Epithelial cell of proximal tubule (primary cell): ENCODE results near the gene TMEM140. TPM values are rescaled to one million over a fixed set of nuclear protein-coding genes. Genes with fewer than 3 reads are reported as not detected.

Source experiments
- DNase-seq: peaks from one replicate; pipeline ENCODE4 v3.0.0-alpha.2; 2011; ENCODE audit warnings: low read depth
- H3K4me3 ChIP-seq: 2 replicates; pipeline ENCODE4 v1.5.1; 2011; ENCODE audit warnings: low read depth, mild to moderate bottlenecking, low read length
- CTCF ChIP-seq: conservative IDR thresholded peaks from 2 replicates; pipeline ENCODE4 v1.5.1; 2012; ENCODE audit warnings: low read depth, mild to moderate bottlenecking, low read length
- total RNA-seq: library from RNA; depleted of rRNA; stranded (reverse); fragments of >200 nt; gene quantifications from 2 replicates; pipeline ENCODE4 v1.2.3, GENCODE V29; 2015

Gene TMEM140
- total RNA-seq, 1 donor from 2014 or later: 0.46 TPM

DNA sequence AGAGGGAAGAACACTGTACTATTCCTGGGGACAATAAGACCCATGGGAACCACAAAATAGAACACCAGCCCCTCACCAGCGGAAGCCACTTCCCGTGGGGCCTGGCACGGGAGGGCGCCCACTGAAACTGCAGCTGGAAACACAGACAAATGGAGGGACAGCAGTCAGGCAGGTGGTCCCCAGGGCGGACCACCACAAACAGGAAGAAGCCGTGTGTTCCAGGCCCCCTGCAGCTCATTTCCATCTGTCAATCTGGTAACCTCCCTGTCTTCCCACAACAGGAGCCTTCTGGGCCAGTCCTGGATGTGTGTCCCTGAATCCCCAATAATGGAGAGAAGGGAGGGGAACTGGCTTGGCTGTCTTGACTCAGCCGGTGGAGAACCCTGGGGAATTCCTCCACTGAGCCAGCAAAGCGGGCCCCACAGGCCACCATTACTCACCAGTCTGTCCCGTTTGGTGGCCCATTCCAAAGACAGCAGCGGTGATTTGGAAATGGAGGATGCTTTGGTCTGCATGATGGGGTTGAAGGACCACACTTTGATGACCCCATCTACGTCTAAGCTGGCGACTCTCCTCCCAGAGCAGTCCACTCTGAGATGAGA is 46.7 kb downstream of the TMEM140 start:
- TF ChIP-seq CTCF: no peak
- DNase-seq: no peak
- no peak overlapping the region for H3K4me3 ChIP-seq

DNA sequence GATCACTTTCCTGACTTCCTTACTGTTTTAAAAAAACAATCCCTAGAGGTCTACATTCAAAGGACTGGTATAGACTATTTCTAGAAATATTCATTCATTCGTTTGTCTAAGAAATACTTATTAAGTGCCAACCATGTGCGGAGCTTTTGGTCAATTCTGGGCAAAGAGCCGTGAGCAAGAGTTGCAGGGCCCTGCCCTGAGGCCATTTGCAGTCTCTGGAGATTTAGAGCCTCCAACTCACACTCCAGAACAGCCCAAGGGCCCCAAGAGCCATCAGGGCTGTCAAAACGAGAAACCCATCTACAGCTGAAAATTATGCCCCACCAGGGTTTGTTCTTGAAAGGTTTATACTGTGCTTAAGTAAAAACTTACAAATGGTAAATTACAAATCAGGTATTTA is 47.3 kb downstream of the TMEM140 start:
- no peak for DNase-seq
- no peak for TF ChIP-seq CTCF
- H3K4me3 ChIP-seq: no peak overlapping the region

- DNase-seq: no peak
Observed at GRCh38 chr7:135195968-135196629, 48.2 kb downstream of the TMEM140 start.

GRCh38 chr7:135197343-135197742 is 49.5 kb downstream of the TMEM140 start:
- no peak overlapping the region for H3K4me3 ChIP-seq
- DNase-seq: no peak
- no peak for TF ChIP-seq CTCF

More at GRCh38 chr7:135195968-135196629, 48.2 kb downstream of the TMEM140 start:
- H3K4me3 ChIP-seq: no peak overlapping the region
- no peak for TF ChIP-seq CTCF

DNA sequence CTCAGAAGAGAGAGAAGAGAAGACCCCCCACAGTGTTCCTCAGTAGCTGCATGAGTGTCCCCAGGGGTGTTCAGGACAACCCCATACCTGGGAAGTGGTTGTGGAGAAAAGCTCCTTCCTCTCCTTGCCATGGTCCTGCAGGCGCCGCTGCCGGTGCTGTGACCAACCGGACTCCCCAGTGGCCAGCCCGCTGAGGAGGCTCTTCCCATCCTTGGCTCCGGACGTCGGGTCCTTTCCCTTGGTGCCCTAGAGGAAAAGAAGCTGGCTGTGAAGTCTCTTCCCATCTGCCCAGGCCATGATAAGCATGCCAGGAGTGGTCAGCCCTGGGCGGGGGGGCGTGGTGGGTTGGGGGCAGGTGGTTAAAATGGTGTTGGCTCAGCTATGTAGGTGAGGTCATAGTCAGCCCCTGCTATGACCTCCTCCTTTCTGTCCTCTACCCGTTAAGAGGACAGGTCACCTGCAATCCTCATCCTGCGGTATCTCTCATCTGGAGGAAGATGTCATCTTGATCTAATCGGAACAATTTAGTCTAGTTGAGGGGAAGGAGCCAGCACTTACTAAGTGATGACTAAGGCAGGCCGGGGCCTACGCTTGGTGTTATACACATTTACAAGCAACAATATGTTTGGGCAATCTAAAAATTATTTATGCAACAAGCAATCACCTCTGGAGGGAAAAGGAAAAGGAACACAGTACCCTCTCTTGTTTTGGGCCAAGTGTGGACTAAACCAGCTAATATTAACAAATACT is 50.2 kb downstream of the TMEM140 start:
- TF ChIP-seq CTCF: no peak
- DNase-seq: no peak
- no peak overlapping the region for H3K4me3 ChIP-seq

- no peak for DNase-seq
- TF ChIP-seq CTCF: no peak
- H3K4me3 ChIP-seq: no peak overlapping the region
Observed at GRCh38 chr7:135199439-135199838, 51.6 kb downstream of the TMEM140 start.
